ENCODE data around the gene CD300C.
A peak's percentile ranks its signal among the peaks of the same experiment; 100 is the strongest.
"Not testable (repeated sequence)": the region's sequence is repeated elsewhere in the genome, so short reads cannot be mapped to it uniquely, and the experiment has no call there.

The CD300C gene

GRCh38 chr17:74545843-74546230 lies at the start of gene CD300C:
TSS of gene CD300C (minus strand) at chr17:74546115. CDS start at chr17:74545782, 333 bp downstream.
- Mint-ChIP-seq H3K4me3 (no peak within 1 kb of the TSS), H3K9me3 (no peaks in the 10 kb centered on the region), H3K27me3 (no peaks in the 10 kb centered on the region), H3K27ac (no peak within 1 kb of the TSS), H3K4me1 (peaks cover 11% of the 10 kb centered on the region)
- ATAC-seq = no peak
- no peak for DNase-seq

- H3K4me3 Mint-ChIP-seq = no peak overlapping the region
- peaks cover 34% of the 10 kb centered on the region for H3K4me1 Mint-ChIP-seq
- peaks cover 16% of the 10 kb centered on the region for H3K27me3 Mint-ChIP-seq
- H3K9me3 Mint-ChIP-seq = no peaks in the 10 kb centered on the region
- DNase-seq = no peak
- ATAC-seq = no peak
- no peak overlapping the region for H3K27ac Mint-ChIP-seq
These were observed 49.3 kb upstream of the CD300C start for GRCh38 chr17:74595037-74595750.

- ATAC-seq (peak; percentile 57), DNase-seq (no peak)
- H3K4me1 Mint-ChIP-seq = peaks cover 15% of the 10 kb centered on the region
- H3K4me3 Mint-ChIP-seq = peak within 1 kb of the TSS in 1 of 2 donors; percentile 22
- no peaks in the 10 kb centered on the region for H3K9me3 Mint-ChIP-seq
- no peaks in the 10 kb centered on the region for H3K27me3 Mint-ChIP-seq
- no peak within 1 kb of the TSS for H3K27ac Mint-ChIP-seq
These were observed 46.4 kb upstream of the CD300C start, which contains the start of gene CD300LD for GRCh38 chr17:74592087-74592990. TSS of gene CD300LD (minus strand) at chr17:74592283. CDS start at chr17:74592202, 81 bp downstream.

DNA sequence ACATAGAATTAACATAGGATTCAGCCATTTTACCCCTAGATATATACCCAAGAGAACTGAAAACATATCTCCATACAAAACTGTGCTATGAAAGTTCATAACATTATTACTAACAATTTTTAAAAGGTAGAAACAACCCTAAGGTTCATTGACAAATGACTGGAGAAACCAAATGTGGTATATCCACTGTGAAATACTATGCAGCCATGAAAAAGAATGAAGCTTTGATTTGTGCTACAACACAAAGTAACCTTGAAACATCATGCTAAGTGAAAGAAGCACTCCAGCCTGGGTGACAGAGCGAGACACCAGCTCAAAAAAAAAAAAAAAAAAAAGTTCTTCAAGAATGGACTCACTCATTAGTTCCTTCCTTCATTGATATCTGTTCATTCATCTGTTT lies 45.6 kb upstream of the CD300C start:
- DNase-seq = no peak
- Mint-ChIP-seq H3K4me1 (peaks cover 15% of the 10 kb centered on the region), H3K4me3 (no peak overlapping the region), H3K27me3 (no peaks in the 10 kb centered on the region), H3K9me3 (no peaks in the 10 kb centered on the region), H3K27ac (no peak overlapping the region)
- ATAC-seq = no peak

DNA sequence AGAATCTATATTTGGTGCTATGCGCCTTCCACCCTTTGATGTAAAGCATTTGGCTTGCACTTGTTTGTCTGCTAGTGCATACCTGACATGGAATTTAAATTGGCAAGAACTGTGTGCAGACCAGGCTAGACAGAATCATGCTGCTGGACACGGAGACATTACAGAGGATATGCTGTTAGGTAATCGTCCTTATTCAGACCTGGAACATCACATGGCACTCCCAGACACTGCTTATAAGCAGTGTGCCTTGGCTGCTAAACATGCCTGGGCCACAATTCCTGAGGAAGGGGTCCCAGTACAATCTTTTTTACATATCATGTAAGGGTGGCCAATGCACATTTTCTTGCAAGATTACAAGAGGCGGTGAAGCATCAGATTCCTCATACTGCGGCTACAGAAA lies 39.8 kb upstream of the CD300C start:
- no peak for ATAC-seq
- H3K27ac Mint-ChIP-seq = no peak overlapping the region
- H3K27me3 Mint-ChIP-seq = no peaks in the 10 kb centered on the region
- peaks cover 3 to 4% of the 10 kb centered on the region in 2 donors for H3K9me3 Mint-ChIP-seq
- peaks cover 3% of the 10 kb centered on the region for H3K4me1 Mint-ChIP-seq
- no peak overlapping the region for H3K4me3 Mint-ChIP-seq
- DNase-seq = no peak

DNA sequence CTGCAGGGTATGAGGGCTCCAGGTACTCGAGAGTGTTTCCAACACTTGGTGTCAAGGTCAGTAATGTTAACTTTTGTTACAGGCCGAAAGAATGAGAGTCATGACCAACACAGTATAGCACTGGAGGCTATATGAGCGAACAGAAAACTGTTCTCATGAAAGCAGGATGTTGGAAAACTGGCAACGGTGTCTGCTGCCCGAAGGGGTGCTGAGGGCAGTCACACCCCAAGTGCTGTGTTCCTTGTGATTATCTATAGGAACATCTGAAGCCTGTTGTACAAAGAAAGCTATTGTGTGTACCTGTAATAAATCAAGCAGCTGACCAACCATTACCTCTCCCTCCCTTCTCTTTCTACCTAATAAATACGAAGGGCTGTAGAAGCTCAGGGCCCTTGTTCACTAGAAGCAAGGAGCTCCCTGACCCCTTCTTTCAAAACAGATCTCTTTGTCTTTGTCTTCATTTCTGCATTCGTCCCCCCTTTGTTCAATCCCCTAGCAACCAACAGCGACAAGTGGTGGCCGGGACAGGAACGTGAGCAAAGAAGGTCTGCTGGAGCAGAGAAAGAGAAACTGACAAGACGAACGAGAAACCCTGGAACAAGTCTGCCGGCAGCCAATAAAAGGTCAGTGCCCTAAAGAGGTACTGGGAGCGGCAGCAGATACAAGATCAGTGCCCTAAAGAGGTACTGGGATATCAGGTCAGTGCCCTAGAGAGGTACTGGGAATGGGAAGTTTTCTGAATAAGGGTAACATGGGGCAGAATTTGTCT lies 38.6 kb upstream of the CD300C start:
- peaks cover 8 to 13% of the 10 kb centered on the region in 2 donors for H3K9me3 Mint-ChIP-seq
- peaks cover 15% of the 10 kb centered on the region for H3K4me1 Mint-ChIP-seq
- H3K27ac Mint-ChIP-seq = no peak overlapping the region
- DNase-seq (no peak), ATAC-seq (no peak)
- H3K4me3 Mint-ChIP-seq = no peak overlapping the region
- no peaks in the 10 kb centered on the region for H3K27me3 Mint-ChIP-seq

GRCh38 chr17:74582633-74583032 lies 36.7 kb upstream of the CD300C start:
- no peak for DNase-seq
- Mint-ChIP-seq H3K27me3 (no peaks in the 10 kb centered on the region), H3K9me3 (peaks cover 8 to 19% of the 10 kb centered on the region in 2 donors), H3K27ac (no peak overlapping the region), H3K4me1 (peaks cover 20% of the 10 kb centered on the region), H3K4me3 (no peak overlapping the region)
- ATAC-seq = no peak

DNA sequence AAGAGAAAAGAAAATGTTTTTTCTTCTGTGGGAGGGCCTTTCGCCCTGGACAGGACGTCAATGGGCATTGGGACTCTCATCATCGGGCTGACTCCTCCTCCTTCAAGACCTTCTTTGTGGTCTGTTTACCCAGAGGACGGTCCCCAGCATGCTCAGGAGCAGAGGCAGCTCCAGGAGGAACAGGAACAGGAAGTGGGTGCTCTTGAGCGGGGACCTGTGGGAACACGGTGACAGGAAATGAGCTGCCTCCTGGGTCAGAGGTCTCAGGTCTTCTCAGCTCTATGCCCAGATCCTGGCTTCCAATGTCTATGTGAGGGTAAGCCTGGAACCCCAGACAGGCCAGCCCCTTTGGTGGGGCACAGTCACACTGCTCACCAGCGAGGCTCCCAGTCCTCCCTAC lies 34.0 kb upstream of the CD300C start:
- Mint-ChIP-seq H3K27ac (peak overlapping the region in 1 of 2 donors; percentile 69), H3K4me1 (peaks cover 20% of the 10 kb centered on the region), H3K9me3 (peaks cover 8 to 19% of the 10 kb centered on the region in 2 donors), H3K27me3 (no peaks in the 10 kb centered on the region), H3K4me3 (no peak overlapping the region)
- DNase-seq (no peak), ATAC-seq (no peak)

- peaks cover 8 to 19% of the 10 kb centered on the region in 2 donors for H3K9me3 Mint-ChIP-seq
- H3K4me3 Mint-ChIP-seq = no peak overlapping the region
- H3K27me3 Mint-ChIP-seq = peaks cover 6% of the 10 kb centered on the region
- no peak overlapping the region for H3K27ac Mint-ChIP-seq
- DNase-seq (no peak), ATAC-seq (no peak)
- peaks cover 20% of the 10 kb centered on the region for H3K4me1 Mint-ChIP-seq
These were observed 33.1 kb upstream of the CD300C start for GRCh38 chr17:74578979-74579378.

GRCh38 chr17:74574489-74575142 lies 28.7 kb upstream of the CD300C start:
- ATAC-seq = no peak

DNA sequence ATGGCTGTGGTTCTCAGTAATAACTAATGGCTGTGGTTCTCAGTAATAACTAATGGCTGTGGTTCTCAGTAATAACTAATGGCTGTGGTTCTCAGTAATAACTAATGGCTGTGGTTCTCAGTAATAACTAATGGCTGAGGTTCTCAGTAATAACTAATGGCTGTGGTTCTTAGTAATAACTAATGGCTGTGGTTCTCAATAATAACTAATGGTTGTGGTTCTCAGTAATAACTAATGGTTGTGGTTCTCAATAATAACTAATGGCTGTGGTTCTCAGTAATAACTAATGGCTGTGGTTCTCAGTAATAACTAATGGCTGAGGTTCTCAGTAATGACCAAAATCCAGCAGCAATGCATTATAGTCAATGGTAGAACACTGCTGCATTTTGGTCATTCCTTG lies 27.7 kb upstream of the CD300C start:
- DNase-seq, H3K4me1 Mint-ChIP-seq, H3K27ac Mint-ChIP-seq, H3K9me3 Mint-ChIP-seq, H3K4me3 Mint-ChIP-seq, ATAC-seq: not testable (repeated sequence)
- H3K27me3 Mint-ChIP-seq = peaks cover 25% of the 10 kb centered on the region

More at GRCh38 chr17:74574489-74575142, 28.7 kb upstream of the CD300C start:
- DNase-seq = no peak
- no peak overlapping the region for H3K27ac Mint-ChIP-seq
- H3K4me3 Mint-ChIP-seq = no peak overlapping the region
- peaks cover 7% of the 10 kb centered on the region for H3K4me1 Mint-ChIP-seq
- H3K9me3 Mint-ChIP-seq = peaks cover 0 to 7% of the 10 kb centered on the region in 2 donors
- H3K27me3 Mint-ChIP-seq = peaks cover 16% of the 10 kb centered on the region

- no peak for DNase-seq
- Mint-ChIP-seq H3K27me3 (peaks cover 30% of the 10 kb centered on the region), H3K4me1 (peaks cover 9% of the 10 kb centered on the region), H3K9me3 (no peaks in the 10 kb centered on the region), H3K27ac (no peak overlapping the region), H3K4me3 (no peak overlapping the region)
- ATAC-seq = no peak
These were observed 27.3 kb upstream of the CD300C start for GRCh38 chr17:74573169-74573568.

DNA sequence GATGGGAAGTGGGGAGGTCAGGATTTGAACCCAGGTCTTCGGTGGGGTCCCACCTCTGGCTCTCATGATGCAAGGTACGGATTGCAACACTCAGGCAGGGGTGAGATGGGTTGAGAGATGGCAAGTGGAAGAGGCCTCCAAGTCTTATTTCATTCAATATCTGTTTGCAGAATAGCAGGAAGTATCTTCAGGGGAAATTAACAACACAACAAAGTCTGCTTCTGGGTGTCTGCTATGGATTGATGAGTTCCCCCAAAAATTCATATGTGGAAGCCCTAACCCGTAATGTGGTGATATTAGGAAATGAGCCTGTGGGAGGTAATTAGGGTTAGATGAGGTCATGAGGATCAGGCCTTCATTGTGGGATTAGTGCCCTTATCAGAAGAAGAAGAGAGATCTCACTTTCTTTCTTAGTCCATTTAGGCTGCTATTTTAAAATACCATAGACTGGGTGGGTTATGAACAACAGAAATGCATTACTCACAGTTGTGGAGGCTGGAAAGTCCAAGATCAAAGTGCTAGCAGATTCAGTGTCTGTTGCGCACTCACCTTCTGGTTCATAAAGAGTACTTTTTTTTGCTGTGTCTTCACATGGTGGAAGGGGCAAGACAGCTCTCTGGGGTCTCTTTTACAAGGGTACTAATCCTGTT lies 25.8 kb upstream of the CD300C start:
- H3K4me1 Mint-ChIP-seq = peaks cover 9% of the 10 kb centered on the region
- H3K27ac Mint-ChIP-seq = no peak overlapping the region
- no peaks in the 10 kb centered on the region for H3K9me3 Mint-ChIP-seq
- ATAC-seq = no peak
- no peak overlapping the region for H3K4me3 Mint-ChIP-seq
- H3K27me3 Mint-ChIP-seq = peaks cover 41% of the 10 kb centered on the region
- DNase-seq = no peak

Measured in stimulated activated naive CD8-positive, alpha-beta T cell treated with anti-CD3 and anti-CD28 coated beads, Interleukin-15, amount 100 ng/mL, for 72 hours (primary cell).